IPS-18c (cell line): ENCODE results near the gene TEKT5.

Experiments
- H3K4me3 ChIP-seq: 2 replicates; pipeline ENCODE4 v1.7.0; 2013; ENCODE audit warnings: low read depth, mild to moderate bottlenecking, low read length, moderate library complexity; ENCODE audit not compliant: insufficient read depth
- H3K9me3 ChIP-seq: one replicate; pipeline ENCODE4 v1.6.1; 2013; ENCODE audit warnings: mild to moderate bottlenecking, low read length, moderate library complexity; ENCODE audit not compliant: control insufficient read depth, insufficient read depth

The TEKT5 gene

DNA sequence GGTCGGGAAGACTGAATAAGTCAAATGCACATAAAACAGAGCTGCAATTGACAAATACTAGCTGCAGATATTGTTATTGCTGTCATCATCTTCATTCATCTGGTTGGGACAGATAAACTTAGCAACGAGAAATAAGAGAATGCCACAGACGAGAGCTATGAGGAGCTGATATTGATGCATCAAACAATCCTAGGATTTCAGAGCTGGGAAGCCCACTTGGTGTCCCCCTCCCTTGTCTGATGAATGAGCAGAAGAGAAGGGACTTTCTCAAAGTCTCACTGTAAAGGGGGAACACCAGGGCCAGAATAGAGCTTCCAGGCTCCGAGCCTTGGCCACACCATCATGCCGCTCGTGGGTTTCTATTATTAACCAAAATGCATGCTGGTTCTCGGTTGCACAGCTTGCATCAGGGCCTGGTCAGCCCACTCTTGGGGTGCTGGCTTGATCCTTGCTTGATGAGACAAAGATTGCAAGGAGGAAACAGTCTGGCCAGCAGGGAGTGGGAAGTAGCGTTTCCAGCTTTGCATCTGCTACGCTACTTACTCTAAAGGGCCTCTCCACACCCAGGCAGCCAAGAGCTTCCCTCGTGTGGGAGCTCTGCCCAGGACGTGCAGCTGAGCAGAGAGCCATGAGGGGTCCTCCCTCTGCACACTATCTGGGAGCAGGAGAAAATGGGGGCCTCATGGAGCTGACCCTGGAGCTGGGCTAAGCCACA is 85.9 kb downstream of the TEKT5 start:
- Histone ChIP-seq H3K4me3 (no peak overlapping the region), H3K9me3 (no peaks in the 10 kb centered on the region)

GRCh38 chr16:10607157-10607556 is 87.6 kb downstream of the TEKT5 start:
- no peak overlapping the region for H3K4me3 ChIP-seq
- H3K9me3 ChIP-seq: no peaks in the 10 kb centered on the region

DNA sequence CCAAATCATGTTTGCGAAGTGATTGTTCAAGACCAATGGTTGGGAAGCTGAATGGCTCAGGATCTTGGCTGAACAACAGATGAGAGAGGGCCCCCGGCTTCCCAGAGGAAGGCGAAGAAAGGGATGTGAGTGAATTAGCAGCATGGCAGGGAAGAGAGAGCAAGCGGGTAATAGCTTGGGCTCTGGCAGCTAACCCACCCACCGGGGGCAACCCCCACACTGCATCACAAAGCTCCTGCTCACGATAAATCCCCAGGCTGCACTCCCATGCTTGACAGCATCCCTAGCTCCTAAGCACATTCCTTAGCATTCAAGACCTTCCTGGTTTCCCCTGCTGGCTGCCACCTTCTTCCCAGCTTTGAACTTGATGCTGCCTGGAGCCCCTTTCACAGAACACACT is 88.1 kb downstream of the TEKT5 start:
- Histone ChIP-seq H3K9me3 (no peaks in the 10 kb centered on the region), H3K4me3 (no peak overlapping the region)

DNA sequence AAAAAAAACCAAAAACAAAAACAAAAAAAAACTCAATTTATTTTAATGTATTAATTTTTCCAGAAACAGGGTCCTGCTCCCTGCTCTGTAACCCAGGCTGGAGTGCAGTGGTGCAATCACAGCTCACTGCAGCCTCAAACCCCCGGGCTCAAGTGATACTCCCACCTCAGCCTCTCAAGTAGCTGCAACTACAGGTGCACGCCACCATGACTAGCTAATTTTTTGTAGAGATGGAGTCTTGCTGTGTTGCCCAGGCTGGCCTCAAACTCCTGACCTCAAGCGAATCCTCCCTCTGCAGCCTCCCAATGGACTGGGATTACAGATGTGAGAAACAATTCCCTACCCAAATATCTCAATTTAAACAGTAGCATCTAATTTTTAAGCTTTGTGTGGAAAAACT is 89.1 kb downstream of the TEKT5 start:
- no peak overlapping the region for H3K4me3 ChIP-seq

DNA sequence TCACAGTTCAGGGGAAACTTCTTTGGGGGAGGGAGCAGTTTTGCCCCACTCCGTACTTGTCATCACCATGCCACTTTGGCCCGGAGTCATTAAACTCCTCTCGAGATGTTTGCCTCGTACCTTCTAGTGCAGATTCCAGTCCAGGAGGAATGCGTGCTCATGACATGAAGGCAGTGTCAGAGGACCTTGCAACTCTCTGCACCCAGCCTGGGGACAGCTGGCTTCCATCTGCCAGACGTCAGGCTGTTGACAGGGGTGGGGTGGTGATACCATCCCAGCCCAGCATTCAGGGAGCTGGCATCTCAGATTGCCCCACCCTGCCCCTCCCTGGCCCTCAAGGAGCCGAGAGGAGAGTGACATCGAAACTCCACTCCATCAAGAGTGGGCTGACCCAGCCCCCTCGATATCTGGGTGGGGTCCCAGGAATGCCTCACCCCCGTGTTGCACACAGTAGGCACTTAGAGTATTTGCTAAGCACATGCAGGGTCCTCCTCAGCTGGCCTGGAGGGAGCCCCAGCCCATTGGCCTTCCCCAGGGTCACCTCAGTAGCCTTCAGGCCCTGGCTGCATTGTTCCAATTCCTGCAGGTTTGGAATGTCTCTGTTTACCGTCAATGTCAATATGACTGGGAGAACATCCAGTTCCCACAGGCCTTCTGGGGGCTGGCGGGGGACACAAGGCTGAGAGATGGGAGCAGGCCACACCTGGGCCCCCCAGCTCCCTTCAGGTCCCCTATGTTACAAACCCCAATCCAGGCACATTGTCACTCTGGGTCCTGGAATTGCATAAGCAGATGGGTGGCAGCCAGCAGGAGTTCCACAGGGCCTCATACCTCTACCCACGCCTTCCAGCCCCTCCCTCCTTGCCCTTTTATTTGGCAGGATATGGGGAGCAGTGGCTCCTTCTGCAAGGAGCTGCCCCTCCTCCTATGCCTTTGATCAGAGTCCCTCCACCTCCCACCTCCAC is 93.0 kb downstream of the TEKT5 start:
- H3K9me3 ChIP-seq: no peaks in the 10 kb centered on the region
- no peak overlapping the region for H3K4me3 ChIP-seq

More for the DNA sequence above, 89.1 kb downstream of the TEKT5 start:
- H3K9me3 ChIP-seq: no peaks in the 10 kb centered on the region

GRCh38 chr16:10600782-10601443 is 93.8 kb downstream of the TEKT5 start:
- H3K4me3 ChIP-seq: no peak overlapping the region

GRCh38 chr16:10599626-10600025 is 95.1 kb downstream of the TEKT5 start:
- Histone ChIP-seq H3K9me3 (no peaks in the 10 kb centered on the region), H3K4me3 (no peak overlapping the region)

More at GRCh38 chr16:10600782-10601443, 93.8 kb downstream of the TEKT5 start:
- no peaks in the 10 kb centered on the region for H3K9me3 ChIP-seq

GRCh38 chr16:10598157-10598556 is 96.6 kb downstream of the TEKT5 start:
- no peak overlapping the region for H3K4me3 ChIP-seq
- no peaks in the 10 kb centered on the region for H3K9me3 ChIP-seq

DNA sequence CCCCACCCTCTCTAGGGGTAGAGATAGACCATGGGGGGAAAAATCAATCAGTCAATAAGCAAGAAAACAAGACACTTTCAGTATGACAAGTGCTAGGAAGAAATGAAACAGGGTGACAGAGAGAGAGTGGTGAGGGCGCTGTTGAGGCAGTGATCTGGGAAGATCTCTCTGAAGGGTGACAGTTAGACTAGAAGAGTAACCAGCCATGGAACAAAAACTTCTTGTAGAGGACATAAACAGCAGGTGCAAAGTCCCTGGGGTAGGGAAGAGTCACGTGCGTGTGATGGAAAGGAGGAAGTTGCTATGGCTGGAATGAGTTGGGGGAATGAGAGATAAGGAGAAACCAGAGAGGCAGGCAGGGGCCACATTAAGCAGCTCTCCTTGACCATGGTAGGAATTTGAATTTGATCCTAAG is 97.5 kb downstream of the TEKT5 start:
- no peak overlapping the region for H3K4me3 ChIP-seq

GRCh38 chr16:10594312-10594950 is 100.3 kb downstream of the TEKT5 start:
- H3K9me3 ChIP-seq: no peaks in the 10 kb centered on the region
- H3K4me3 ChIP-seq: no peak overlapping the region

More for the DNA sequence above, 97.5 kb downstream of the TEKT5 start:
- H3K9me3 ChIP-seq: no peaks in the 10 kb centered on the region

GRCh38 chr16:10592611-10593010 is 102.1 kb downstream of the TEKT5 start:
- H3K4me3 ChIP-seq: no peak overlapping the region
- no peaks in the 10 kb centered on the region for H3K9me3 ChIP-seq

DNA sequence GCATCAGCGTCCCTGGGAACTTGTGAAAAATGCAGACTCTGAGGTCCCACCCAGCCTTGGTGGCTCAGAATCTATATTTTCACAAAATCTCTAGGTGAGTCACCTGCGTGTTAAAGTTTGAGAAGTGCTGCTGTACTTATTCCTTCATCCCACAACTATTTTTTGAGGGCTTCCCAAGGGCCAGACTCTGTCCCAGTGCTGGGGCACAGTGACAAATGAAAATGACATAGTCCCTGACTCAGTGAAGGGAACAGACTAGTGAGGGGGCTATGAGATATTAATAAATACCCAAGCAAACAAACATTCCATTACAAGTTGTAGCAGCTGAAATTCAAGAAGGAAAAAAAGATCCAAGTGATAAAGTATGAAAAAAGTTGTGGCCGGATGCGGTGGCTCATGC is 104.4 kb downstream of the TEKT5 start:
- H3K4me3 ChIP-seq: no peak overlapping the region
- no peaks in the 10 kb centered on the region for H3K9me3 ChIP-seq

GRCh38 chr16:10589109-10589508 is 105.6 kb downstream of the TEKT5 start:
- H3K9me3 ChIP-seq: no peaks in the 10 kb centered on the region
- H3K4me3 ChIP-seq: no peak overlapping the region

DNA sequence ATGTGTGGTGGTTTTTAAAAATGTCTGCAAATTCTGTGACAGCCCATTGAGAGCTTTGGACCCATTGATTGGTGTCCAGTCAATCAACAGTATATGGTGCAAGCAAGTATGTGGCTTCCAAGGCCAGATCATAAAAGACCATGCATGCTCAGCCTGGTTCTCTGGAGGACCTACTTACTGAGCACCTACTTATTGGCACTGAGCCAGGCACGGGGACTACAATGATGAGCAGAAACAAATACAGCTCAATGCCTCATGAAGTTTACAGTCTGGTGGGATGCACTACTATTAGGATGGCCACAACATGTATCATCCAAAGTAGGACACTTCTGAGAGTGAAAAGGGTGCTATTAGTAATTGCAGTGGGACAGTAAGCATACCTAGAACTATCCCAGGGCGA is 107.1 kb downstream of the TEKT5 start:
- Histone ChIP-seq H3K4me3 (no peak overlapping the region), H3K9me3 (no peaks in the 10 kb centered on the region)

GRCh38 chr16:10584981-10585438 is 109.7 kb downstream of the TEKT5 start:
- no peaks in the 10 kb centered on the region for H3K9me3 ChIP-seq
- H3K4me3 ChIP-seq: no peak overlapping the region

- Histone ChIP-seq H3K9me3 (no peaks in the 10 kb centered on the region), H3K4me3 (no peak overlapping the region)
Observed at GRCh38 chr16:10583269-10583668, 111.5 kb downstream of the TEKT5 start.

- H3K4me3 ChIP-seq: no peak overlapping the region
- no peaks in the 10 kb centered on the region for H3K9me3 ChIP-seq
Observed at GRCh38 chr16:10581507-10581906, 113.2 kb downstream of the TEKT5 start.
